Measurements from ENCODE around the gene EVC. TPM values are rescaled to one million over a fixed set of nuclear protein-coding genes. Genes with fewer than 3 reads are reported as not detected.

EVC gene
- total RNA-seq, 1 experiment from 2014 or later = 17.3 TPM

- Histone ChIP-seq H3K4me1 (ENCODE audit: insufficient read depth, low read length, poor library complexity, severe bottlenecking) (peaks cover 14% of the 10 kb centered on the region), H3K4me3 (ENCODE audit: low read depth, low read length, poor library complexity, severe bottlenecking) (no peak overlapping the region), H3K27me3 (replicated peaks; ENCODE audit: insufficient read depth, low read depth, low read length, poor library complexity) (no peaks in the 10 kb centered on the region), H3K27ac (ENCODE audit: low read depth, low read length, poor library complexity, severe bottlenecking) (no peak overlapping the region), H3K9me3 (ENCODE audit: low read depth, low read length, poor library complexity, severe bottlenecking) (no peaks in the 10 kb centered on the region), H3K36me3 (ENCODE audit: insufficient read depth, low read length, poor library complexity, severe bottlenecking) (peaks cover 6% of the 10 kb centered on the region)
- intact Hi-C loops (cut with micrococcal nuclease; ENCODE audit: unreplicated experiment) = no loop called here
- CTCF ChIA-PET = no interaction called here
- no TSS peak for BruUV-seq (replicated peaks)
- no peak for DNase-seq (ENCODE audit: low spot score)
- TF ChIP-seq CTCF (conservative IDR thresholded peaks at IDR 0.05; ENCODE audit: low read depth, low read length) (no peak), EZH2 (IDR thresholded peaks at IDR 0.05; ENCODE audit: borderline replicate concordance, low read depth, low read length, poor library complexity, severe bottlenecking) (no peak)
- POLR2A ChIA-PET (ENCODE audit: low non-redundant PET) = no interaction called here
Observed at GRCh38 chr4:5750946-5751665, 40.1 kb downstream of the EVC start.

GRCh38 chr4:5751666-5752375 lies 40.8 kb downstream of the EVC start:
- H3K4me1 ChIP-seq (ENCODE audit: insufficient read depth, low read length, poor library complexity, severe bottlenecking) = peaks cover 14% of the 10 kb centered on the region
- CTCF ChIA-PET = interaction anchor here (1.0 kb wide), 1 partner anchor 701 kb away, joined by 3 read pairs; no protein-coding TSS in a partner anchor
- no TSS peak for BruUV-seq (replicated peaks)
- H3K9me3 ChIP-seq (ENCODE audit: low read depth, low read length, poor library complexity, severe bottlenecking) = no peaks in the 10 kb centered on the region
- peaks cover 6% of the 10 kb centered on the region for H3K36me3 ChIP-seq (ENCODE audit: insufficient read depth, low read length, poor library complexity, severe bottlenecking)
- TF ChIP-seq EZH2 (IDR thresholded peaks at IDR 0.05; ENCODE audit: borderline replicate concordance, low read depth, low read length, poor library complexity, severe bottlenecking) (no peak), CTCF (conservative IDR thresholded peaks at IDR 0.05; ENCODE audit: low read depth, low read length) (no peak)
- intact Hi-C loops (cut with micrococcal nuclease; ENCODE audit: unreplicated experiment) = no loop called here
- H3K27me3 ChIP-seq (replicated peaks; ENCODE audit: insufficient read depth, low read depth, low read length, poor library complexity) = no peaks in the 10 kb centered on the region
- H3K27ac ChIP-seq (ENCODE audit: low read depth, low read length, poor library complexity, severe bottlenecking) = no peak overlapping the region
- H3K4me3 ChIP-seq (ENCODE audit: low read depth, low read length, poor library complexity, severe bottlenecking) = no peak overlapping the region
- DNase-seq (ENCODE audit: low spot score) = no peak
- POLR2A ChIA-PET (ENCODE audit: low non-redundant PET) = no interaction called here

- H3K9me3 ChIP-seq (ENCODE audit: low read depth, low read length, poor library complexity, severe bottlenecking) = no peaks in the 10 kb centered on the region
- TF ChIP-seq EZH2 (IDR thresholded peaks at IDR 0.05; ENCODE audit: borderline replicate concordance, low read depth, low read length, poor library complexity, severe bottlenecking) (no peak), CTCF (conservative IDR thresholded peaks at IDR 0.05; ENCODE audit: low read depth, low read length) (no peak)
- BruUV-seq (replicated peaks) = no TSS peak
- CTCF ChIA-PET = interaction anchor here (1.0 kb wide), 1 partner anchor 702 kb away, joined by 3 read pairs; no protein-coding TSS in a partner anchor
- H3K27me3 ChIP-seq (replicated peaks; ENCODE audit: insufficient read depth, low read depth, low read length, poor library complexity) = no peaks in the 10 kb centered on the region
- no peak overlapping the region for H3K4me3 ChIP-seq (ENCODE audit: low read depth, low read length, poor library complexity, severe bottlenecking)
- POLR2A ChIA-PET (ENCODE audit: low non-redundant PET) = no interaction called here
- peaks cover 12% of the 10 kb centered on the region for H3K36me3 ChIP-seq (ENCODE audit: insufficient read depth, low read length, poor library complexity, severe bottlenecking)
- no peak overlapping the region for H3K27ac ChIP-seq (ENCODE audit: low read depth, low read length, poor library complexity, severe bottlenecking)
- peaks cover 7% of the 10 kb centered on the region for H3K4me1 ChIP-seq (ENCODE audit: insufficient read depth, low read length, poor library complexity, severe bottlenecking)
- intact Hi-C loops (cut with micrococcal nuclease; ENCODE audit: unreplicated experiment) = no loop called here
- peak; percentile 56 for DNase-seq (ENCODE audit: low spot score)
Observed at GRCh38 chr4:5752376-5753184, 41.6 kb downstream of the EVC start.
